KMS-11 (cell line): ENCODE results near the gene PKP2.

Source experiments
- H2AFZ ChIP-seq: fragments of 200-600 bp; sonication (generic); 2 replicates; pipeline ENCODE4 v1.6.1; 2016; ENCODE audit warnings: antibody characterized with exemption, mixed run types, low read depth
- H3K27ac ChIP-seq: fragments of 200-600 bp; sonication (generic); 2 replicates; pipeline ENCODE4 v1.6.1; 2016; ENCODE audit warnings: mild to moderate bottlenecking, mixed run types
- H3K27me3 ChIP-seq: fragments of 200-600 bp; sonication (generic); 2 replicates; pipeline ENCODE4 v1.6.1; 2017; ENCODE audit warnings: mild to moderate bottlenecking, low read depth, mixed run types, moderate library complexity; ENCODE audit not compliant: insufficient read depth
- H3K36me3 ChIP-seq: fragments of 200-600 bp; sonication (generic); 2 replicates; pipeline ENCODE4 v1.6.1; 2017; ENCODE audit warnings: mild to moderate bottlenecking, mixed run types; ENCODE audit not compliant: insufficient read depth
- H3K4me1 ChIP-seq: fragments of 200-600 bp; sonication (generic); 2 replicates; pipeline ENCODE4 v1.6.1; 2016; ENCODE audit warnings: mild to moderate bottlenecking, low read depth, mixed run types; ENCODE audit not compliant: poor library complexity, severe bottlenecking
- H3K4me2 ChIP-seq: fragments of 200-600 bp; sonication (generic); 2 replicates; pipeline ENCODE4 v1.7.0; 2016; ENCODE audit warnings: mild to moderate bottlenecking, mixed run types
- H3K4me3 ChIP-seq: fragments of 200-600 bp; sonication (generic); IDR thresholded peaks from 2 replicates; pipeline ENCODE4 v1.6.1; 2017; ENCODE audit warnings: low read depth, low read length, mixed read lengths; ENCODE audit not compliant: insufficient read depth
- H3K79me2 ChIP-seq: fragments of 200-600 bp; sonication (generic); 2 replicates; pipeline ENCODE4 v1.6.1; 2016; ENCODE audit warnings: low read depth, mixed run types; ENCODE audit not compliant: insufficient read depth
- H3K9ac ChIP-seq: fragments of 200-600 bp; sonication (generic); 2 replicates; pipeline ENCODE4 v1.6.1; 2016; ENCODE audit warnings: mild to moderate bottlenecking, mixed run types
- H4K20me1 ChIP-seq: fragments of 200-600 bp; sonication (generic); 2 replicates; pipeline ENCODE4 v1.6.1; 2016; ENCODE audit warnings: mild to moderate bottlenecking, mixed run types; ENCODE audit not compliant: insufficient read depth
- CTCF ChIP-seq: fragments of 200-600 bp; sonication (generic); conservative IDR thresholded peaks from 2 replicates; pipeline ENCODE4 v1.6.1; 2017; ENCODE audit warnings: low read depth, mild to moderate bottlenecking, antibody characterized with exemption, low read length, moderate library complexity, mixed read lengths

The PKP2 gene

GRCh38 chr12:32811686-32812392 is 84.7 kb downstream of the PKP2 start:
- Histone ChIP-seq H3K79me2 (no peaks in the 10 kb centered on the region), H3K4me3 (no peak overlapping the region), H3K4me1 (no peaks in the 10 kb centered on the region), H3K9ac (no peak overlapping the region), H3K27ac (no peak overlapping the region), H2AFZ (no peak overlapping the region), H4K20me1 (no peaks in the 10 kb centered on the region), H3K36me3 (peaks cover 3% of the 10 kb centered on the region; the same call in 1 of the 2 replicates), H3K4me2 (no peak overlapping the region), H3K27me3 (no peaks in the 10 kb centered on the region)
- TF ChIP-seq CTCF: no peak

GRCh38 chr12:32809846-32810245 is 86.7 kb downstream of the PKP2 start:
- H3K4me1 ChIP-seq: no peaks in the 10 kb centered on the region
- no peaks in the 10 kb centered on the region for H3K27me3 ChIP-seq
- H3K4me3 ChIP-seq: no peak overlapping the region
- H4K20me1 ChIP-seq: no peaks in the 10 kb centered on the region
- TF ChIP-seq CTCF: no peak
- no peak overlapping the region for H2AFZ ChIP-seq
- H3K9ac ChIP-seq: no peak overlapping the region
- H3K27ac ChIP-seq: no peak overlapping the region
- no peaks in the 10 kb centered on the region for H3K79me2 ChIP-seq
- peaks cover 3% of the 10 kb centered on the region; the same call in 1 of the 2 replicates for H3K36me3 ChIP-seq
- no peak overlapping the region for H3K4me2 ChIP-seq

GRCh38 chr12:32809196-32809595 is 87.4 kb downstream of the PKP2 start:
- Histone ChIP-seq H4K20me1 (no peaks in the 10 kb centered on the region), H3K27ac (no peak overlapping the region), H3K4me3 (no peak overlapping the region), H3K27me3 (no peaks in the 10 kb centered on the region), H2AFZ (no peak overlapping the region), H3K36me3 (peaks cover 3% of the 10 kb centered on the region; the same call in 1 of the 2 replicates), H3K79me2 (no peaks in the 10 kb centered on the region), H3K4me1 (no peaks in the 10 kb centered on the region), H3K9ac (no peak overlapping the region), H3K4me2 (no peak overlapping the region)
- no peak for TF ChIP-seq CTCF

GRCh38 chr12:32804301-32804700 is 92.3 kb downstream of the PKP2 start:
- Histone ChIP-seq H3K79me2 (no peaks in the 10 kb centered on the region), H3K36me3 (no peaks in the 10 kb centered on the region), H3K27ac (no peak overlapping the region), H3K9ac (no peak overlapping the region), H3K4me3 (no peak overlapping the region), H3K4me1 (no peaks in the 10 kb centered on the region), H2AFZ (no peak overlapping the region), H3K4me2 (no peak overlapping the region), H3K27me3 (no peaks in the 10 kb centered on the region), H4K20me1 (no peaks in the 10 kb centered on the region)
- TF ChIP-seq CTCF: no peak
